Measurements from ENCODE around the gene EHBP1. TPM values are rescaled to one million over a fixed set of nuclear protein-coding genes. Genes with fewer than 3 reads are reported as not detected.

EHBP1 gene
- total RNA-seq, 1 donor: 119 TPM

- TF ChIP-seq CTCF (IDR thresholded peaks at IDR 0.05; ENCODE audit: insufficient read depth, low read length): no peak
- DNase-seq (ENCODE audit: low read depth): peak; percentile 79
- H3K4me3 ChIP-seq (ENCODE audit: low read depth, low read length): no peak overlapping the region
Measured at GRCh38 chr2:62768615-62769014, 63.1 kb downstream of the EHBP1 start.

GRCh38 chr2:62770629-62771028, 65.1 kb downstream of the EHBP1 start:
- DNase-seq (ENCODE audit: low read depth): no peak
- no peak for TF ChIP-seq CTCF (IDR thresholded peaks at IDR 0.05; ENCODE audit: insufficient read depth, low read length)
- H3K4me3 ChIP-seq (ENCODE audit: low read depth, low read length): no peak overlapping the region

GRCh38 chr2:62774555-62775366, 69.2 kb downstream of the EHBP1 start:
- H3K4me3 ChIP-seq (ENCODE audit: low read depth, low read length): no peak overlapping the region
- peak; percentile 65 for TF ChIP-seq CTCF (IDR thresholded peaks at IDR 0.05; ENCODE audit: insufficient read depth, low read length)
- peak; percentile 76 for DNase-seq (ENCODE audit: low read depth)

GRCh38 chr2:62775367-62775668, 69.8 kb downstream of the EHBP1 start:
- no peak for TF ChIP-seq CTCF (IDR thresholded peaks at IDR 0.05; ENCODE audit: insufficient read depth, low read length)
- DNase-seq (ENCODE audit: low read depth): no peak
- no peak overlapping the region for H3K4me3 ChIP-seq (ENCODE audit: low read depth, low read length)

- H3K4me3 ChIP-seq (ENCODE audit: low read depth, low read length): no peak overlapping the region
- no peak for TF ChIP-seq CTCF (IDR thresholded peaks at IDR 0.05; ENCODE audit: insufficient read depth, low read length)
- DNase-seq (ENCODE audit: low read depth): no peak
Measured at GRCh38 chr2:62783679-62784078, 78.2 kb downstream of the EHBP1 start.

GRCh38 chr2:62784341-62784740, 78.8 kb downstream of the EHBP1 start:
- no peak for TF ChIP-seq CTCF (IDR thresholded peaks at IDR 0.05; ENCODE audit: insufficient read depth, low read length)
- H3K4me3 ChIP-seq (ENCODE audit: low read depth, low read length): no peak overlapping the region
- DNase-seq (ENCODE audit: low read depth): no peak

GRCh38 chr2:62785216-62785615, 79.7 kb downstream of the EHBP1 start:
- H3K4me3 ChIP-seq (ENCODE audit: low read depth, low read length): no peak overlapping the region
- peak; percentile 29 for DNase-seq (ENCODE audit: low read depth)
- no peak for TF ChIP-seq CTCF (IDR thresholded peaks at IDR 0.05; ENCODE audit: insufficient read depth, low read length)
